ENCODE results near the gene ATP10A.
"Not testable (repeated sequence)": the region's sequence is repeated elsewhere in the genome, so short reads cannot be mapped to it uniquely, and the experiment has no call there.

ATP10A gene

GRCh38 chr15:25773248-25773647, 89.9 kb downstream of the ATP10A start:
- no peak for DNase-seq (ENCODE audit: low spot score)

DNA sequence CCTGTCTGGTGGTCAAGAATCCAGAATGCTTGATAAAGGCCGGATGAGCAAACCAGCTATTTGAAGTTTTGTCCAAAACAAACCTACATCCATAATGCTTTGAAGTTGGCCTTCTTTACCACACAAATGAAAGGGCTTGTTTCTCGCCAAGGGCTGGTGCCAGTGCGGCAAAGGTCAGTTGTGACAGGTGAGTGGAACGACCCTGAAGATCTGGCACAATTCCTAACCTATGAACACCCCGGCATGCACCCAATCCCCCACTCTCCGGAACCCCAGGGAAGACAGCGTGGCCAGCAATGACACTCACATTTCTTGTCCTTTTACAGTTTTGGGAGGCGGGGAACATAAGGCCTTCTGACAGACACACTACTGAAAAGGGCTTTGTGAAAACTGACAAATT, 90.6 kb downstream of the ATP10A start:
- no peak for DNase-seq (ENCODE audit: low spot score)

DNA sequence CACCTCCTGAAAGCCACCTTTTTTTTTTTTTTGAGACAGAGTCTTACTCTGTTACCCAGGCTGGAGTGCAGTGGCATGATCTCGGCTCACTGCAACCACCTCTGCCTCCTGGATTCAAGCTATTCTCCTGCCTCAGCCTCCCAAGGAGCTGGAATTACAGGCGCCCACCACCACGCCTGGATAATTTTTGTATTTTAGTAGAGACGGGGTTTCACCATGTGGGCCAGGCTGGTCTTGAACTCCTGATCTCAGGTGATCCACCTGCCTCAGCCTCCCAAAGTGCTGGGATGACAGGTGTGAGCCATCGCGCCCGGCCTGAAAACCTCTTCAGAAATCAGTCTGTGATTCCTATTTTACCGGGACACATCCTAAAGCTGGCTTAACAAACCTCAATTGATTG, 91.4 kb downstream of the ATP10A start:
- not testable (repeated sequence) for DNase-seq (ENCODE audit: low spot score)

- DNase-seq (ENCODE audit: low spot score), result no peak
These were observed 91.8 kb downstream of the ATP10A start for GRCh38 chr15:25771338-25771706.

DNA sequence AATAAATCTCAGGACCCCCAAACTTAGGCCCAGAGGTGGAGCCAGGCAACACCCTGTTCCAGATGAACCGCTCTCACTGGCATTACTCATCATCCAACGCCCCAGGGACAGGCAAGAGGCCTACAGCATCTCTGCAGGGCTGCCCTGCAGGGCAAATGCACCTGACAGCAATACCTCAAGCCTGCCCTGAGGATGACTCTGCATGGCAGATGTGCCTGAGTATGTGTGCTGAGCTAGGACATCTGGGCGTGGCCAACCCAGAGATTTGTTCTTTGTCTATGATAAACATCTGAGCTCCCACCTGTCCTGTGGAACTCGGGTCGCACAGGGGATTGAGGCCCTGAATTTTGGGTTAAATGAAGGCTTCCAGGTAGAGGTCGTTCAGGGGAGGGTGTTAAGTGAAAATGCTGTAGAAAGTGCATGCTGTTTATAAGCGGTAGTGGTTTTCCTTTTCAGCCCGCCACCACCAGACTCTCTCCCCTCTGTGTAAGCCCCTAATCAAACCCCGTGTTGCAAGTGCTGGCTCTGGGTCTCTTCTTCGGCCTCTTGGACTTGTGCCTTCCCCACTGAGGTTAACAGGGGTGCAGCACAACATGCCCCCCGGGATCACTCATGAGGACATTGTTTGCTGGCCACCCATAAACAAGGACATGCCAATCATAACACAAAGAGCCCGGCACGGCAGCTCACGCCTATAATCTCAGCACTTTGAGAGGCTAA, 92.3 kb downstream of the ATP10A start:
- no peak for DNase-seq (ENCODE audit: low spot score)

DNA sequence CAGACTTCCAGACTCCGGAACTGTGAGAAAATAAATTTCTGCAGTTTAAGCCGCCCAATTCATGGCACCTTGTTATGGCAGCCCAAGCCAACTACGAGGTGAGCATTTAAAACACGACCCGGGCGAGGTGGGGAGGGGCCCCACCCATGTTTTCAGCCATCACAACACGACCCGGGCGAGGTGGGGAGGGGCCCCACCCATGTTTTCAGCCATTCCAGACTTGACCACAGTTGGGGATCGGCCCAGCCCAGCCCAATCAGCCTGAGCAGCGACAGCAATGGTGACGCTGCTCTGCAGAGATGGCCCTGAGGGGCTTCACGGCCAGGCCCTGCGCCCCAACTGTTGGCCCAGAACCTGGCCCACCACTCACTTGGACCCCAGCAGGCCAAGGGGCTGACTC, 93.1 kb downstream of the ATP10A start:
- DNase-seq (ENCODE audit: low spot score), result no peak

DNA sequence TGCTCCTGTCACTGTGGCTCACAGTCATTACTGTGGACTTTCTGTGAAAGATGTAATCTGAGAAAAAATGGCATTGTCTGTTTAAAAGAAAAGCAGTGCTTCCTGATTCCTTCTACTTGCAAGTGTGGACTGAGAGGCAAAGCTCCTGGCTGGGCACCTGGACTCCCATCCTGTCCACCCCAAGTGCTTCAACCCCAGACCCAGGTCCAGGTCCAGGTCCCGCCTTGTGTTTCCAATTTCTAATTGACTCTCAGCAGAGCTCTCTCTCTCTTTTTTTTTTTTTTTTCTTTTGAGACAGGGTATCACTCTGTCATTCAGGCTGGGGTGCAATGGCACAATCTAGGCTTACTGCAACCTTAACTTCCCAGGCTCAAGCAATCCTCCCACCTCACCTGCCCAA, 94.9 kb downstream of the ATP10A start:
- no peak for DNase-seq (ENCODE audit: low spot score)

DNA sequence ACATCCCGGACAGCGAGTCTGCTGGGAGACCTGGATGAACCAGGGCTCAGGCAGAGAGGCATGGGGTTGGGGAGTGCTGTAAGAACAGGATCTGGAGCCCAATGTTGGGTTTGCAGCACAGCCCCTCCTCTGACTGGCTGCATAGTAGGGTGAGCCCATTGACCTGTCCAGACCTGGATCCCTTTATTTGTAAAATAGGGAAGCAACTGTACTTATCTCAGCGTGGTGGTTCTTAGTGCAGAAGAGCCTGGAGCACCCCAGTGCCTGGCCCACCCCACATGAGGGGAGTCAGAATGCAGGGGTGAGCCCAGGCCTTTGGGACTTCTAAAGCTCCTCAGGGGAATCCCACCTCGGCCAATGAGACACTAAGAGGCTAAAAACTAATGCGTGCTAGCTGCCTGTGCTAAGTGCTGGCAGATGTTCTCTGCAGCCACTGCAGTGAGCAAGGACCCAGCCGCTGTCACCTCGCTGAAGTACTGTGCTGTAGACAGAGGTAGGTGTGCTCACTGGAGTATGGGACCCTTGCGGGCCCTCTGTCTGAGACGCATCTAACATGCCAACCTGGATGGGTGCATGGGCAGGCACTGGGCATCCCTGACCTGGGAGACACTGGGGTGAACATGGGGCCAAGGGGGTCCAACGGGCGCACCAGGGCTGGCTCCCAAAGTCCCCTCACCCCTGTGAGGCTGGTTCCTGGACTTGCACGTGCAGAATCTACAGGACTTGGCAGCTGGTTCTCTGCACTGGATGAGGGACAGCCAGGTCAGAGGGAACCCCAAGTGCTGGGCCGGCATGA, 95.6 kb downstream of the ATP10A start:
- no peak for DNase-seq (ENCODE audit: low spot score)

- no peak for DNase-seq (ENCODE audit: low spot score)
These were observed 96.7 kb downstream of the ATP10A start for GRCh38 chr15:25766417-25766816.

GRCh38 chr15:25764980-25765735, 98.0 kb downstream of the ATP10A start:
- no peak for DNase-seq (ENCODE audit: low spot score)

GRCh38 chr15:25763954-25764353, 99.2 kb downstream of the ATP10A start:
- no peak for DNase-seq (ENCODE audit: low spot score)

GRCh38 chr15:25763331-25763751, 99.8 kb downstream of the ATP10A start:
- no peak for DNase-seq (ENCODE audit: low spot score)

GRCh38 chr15:25761971-25762662, 101.0 kb downstream of the ATP10A start:
- no peak for DNase-seq (ENCODE audit: low spot score)

- DNase-seq (ENCODE audit: low spot score), result no peak
These were observed 103.7 kb downstream of the ATP10A start for GRCh38 chr15:25759421-25759820.

DNA sequence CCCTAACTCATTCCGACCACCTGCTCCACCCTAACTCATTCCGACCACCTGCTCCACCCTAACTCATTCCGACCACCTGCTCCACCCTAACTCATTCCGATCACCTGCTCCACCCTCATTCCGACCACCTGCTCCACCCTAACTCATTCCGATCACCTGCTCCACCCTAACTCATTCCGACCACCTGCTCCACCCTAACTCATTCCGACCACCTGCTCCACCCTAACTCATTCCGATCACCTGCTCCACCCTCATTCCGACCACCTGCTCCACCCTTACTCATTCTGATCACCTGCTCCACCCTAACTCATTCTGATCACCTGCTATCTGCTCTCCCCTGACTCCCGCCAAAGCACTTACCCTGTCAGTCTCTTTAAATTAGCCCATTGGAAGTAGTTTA, 104.5 kb downstream of the ATP10A start:
- DNase-seq (ENCODE audit: low spot score), result not testable (repeated sequence)

- no peak for DNase-seq (ENCODE audit: low spot score)
These were observed 119.4 kb downstream of the ATP10A start for GRCh38 chr15:25743548-25744275.

GRCh38 chr15:25742776-25743547, 120.2 kb downstream of the ATP10A start:
- DNase-seq (ENCODE audit: low spot score), result no peak

GRCh38 chr15:25742041-25742730, 120.9 kb downstream of the ATP10A start:
- DNase-seq (ENCODE audit: low spot score), result no peak

- no peak for DNase-seq (ENCODE audit: low spot score)
These were observed 121.9 kb downstream of the ATP10A start for GRCh38 chr15:25741256-25741580.

Data from iPS-NIHi11 (cell line).